IMR-90 (cell line): ENCODE results near the gene CPED1. TPM values are rescaled to one million over a fixed set of nuclear protein-coding genes. Genes with fewer than 3 reads are reported as not detected.

ENCODE experiments used
- ATAC-seq: fragments of 200-7000 bp; cut with Tn5 transposase; 2 replicates; pipeline ENCODE4 v1.9.1; 2020; ENCODE audit warnings: low read depth, mild to moderate bottlenecking, moderate library complexity
- BruUV-seq: library from RNA; stranded (reverse); fragments of 400-500 nt; replicated peaks from 2 replicates; lab custom pipeline; 2021; lab: Mats Ljungman, UMichigan
- CTCF ChIA-PET: fragments of 300-600 bp; formaldehyde crosslinking; extraction: SDS; loops from one replicate; lab custom pipeline; 2021; ENCODE audit warnings: antibody characterized with exemption; lab: Yijun Ruan, JAX
- POLR2A ChIA-PET: fragments of 300-600 bp; sonication (Branson Sonifier 250); formaldehyde crosslinking; loops from one replicate; lab custom pipeline; 2022; ENCODE audit warnings: antibody characterized with exemption; ENCODE audit not compliant: unreplicated experiment; lab: Charles Lee
- DNase-seq: peaks from one replicate; pipeline ENCODE4 v3.0.0; 2013
- H2AFZ ChIP-seq: replicated peaks from 2 replicates; pipeline ENCODE3; 2013; ENCODE audit warnings: low read length, mild to moderate bottlenecking; ENCODE audit not compliant: poor library complexity
- H2AK5ac ChIP-seq: 2 replicates; pipeline ENCODE4 v1.6.1; 2013; ENCODE audit warnings: low read depth, low read length, inconsistent platforms
- H2AK9ac ChIP-seq: replicated peaks from 2 replicates; pipeline ENCODE3; 2013; ENCODE audit warnings: mild to moderate bottlenecking, low read depth, low read length, moderate library complexity; ENCODE audit not compliant: poor library complexity
- H2BK120ac ChIP-seq: 2 replicates; pipeline ENCODE4 v1.6.1; 2013; ENCODE audit warnings: low read depth, low read length, inconsistent platforms
- H2BK15ac ChIP-seq: 3 replicates; pipeline ENCODE4 v1.6.1; 2013; ENCODE audit warnings: low read depth, low read length, inconsistent platforms
- H2BK20ac ChIP-seq: 2 replicates; pipeline ENCODE4 v1.6.1; 2013; ENCODE audit warnings: low read depth, mild to moderate bottlenecking, inconsistent platforms, low read length, moderate library complexity
- H2BK5ac ChIP-seq: 2 replicates; pipeline ENCODE4 v1.6.1; 2013; ENCODE audit warnings: mild to moderate bottlenecking, low read depth, low read length, inconsistent platforms; ENCODE audit not compliant: poor library complexity, severe bottlenecking
- H3K14ac ChIP-seq: replicated peaks from 2 replicates; pipeline ENCODE4 v1.6.1; 2013; ENCODE audit warnings: low read depth, low read length, inconsistent platforms
- H3K18ac ChIP-seq: 2 replicates; pipeline ENCODE4 v1.6.1; 2013; ENCODE audit warnings: low read depth, low read length, control low read depth
- H3K23ac ChIP-seq: 2 replicates; pipeline ENCODE4 v1.6.1; 2013; ENCODE audit warnings: low read depth, low read length, inconsistent platforms
- H3K27ac ChIP-seq: 2 replicates; pipeline ENCODE4 v1.5.1; 2013; ENCODE audit warnings: mild to moderate bottlenecking, control low read depth, low read length; ENCODE audit not compliant: insufficient read depth
- H3K27me3 ChIP-seq: 2 replicates; pipeline ENCODE4 v1.6.1; 2013; ENCODE audit warnings: low read length; ENCODE audit not compliant: control insufficient read depth, insufficient read depth
- H3K36me3 ChIP-seq: 2 replicates; pipeline ENCODE4 v1.6.1; 2013; ENCODE audit warnings: low read length, mixed read lengths; ENCODE audit not compliant: control insufficient read depth, insufficient read depth
- H3K4ac ChIP-seq: 2 replicates; pipeline ENCODE4 v1.6.1; 2013; ENCODE audit warnings: low read depth, low read length, inconsistent platforms
- H3K4me1 ChIP-seq: 2 replicates; pipeline ENCODE4 v1.6.1; 2013; ENCODE audit warnings: low read length, mixed read lengths; ENCODE audit not compliant: control insufficient read depth, insufficient read depth
- H3K4me2 ChIP-seq: 2 replicates; pipeline ENCODE4 v1.6.1; 2013; ENCODE audit warnings: low read depth, mild to moderate bottlenecking, control low read depth, low read length, moderate library complexity
- H3K4me3 ChIP-seq: 2 replicates; pipeline ENCODE4 v1.5.1; 2013; ENCODE audit warnings: low read depth, mild to moderate bottlenecking, control low read depth, low read length, moderate library complexity; ENCODE audit not compliant: insufficient read depth
- H3K56ac ChIP-seq: 2 replicates; pipeline ENCODE4 v1.6.1; 2013; ENCODE audit warnings: low read length, inconsistent platforms; ENCODE audit not compliant: insufficient read depth; ENCODE audit errors: extremely low read depth
- H3K79me1 ChIP-seq, 2 experiments: 2 replicates each; pipeline ENCODE4 v1.6.1; 2013; ENCODE audit warnings: low read length in 2 of 2, inconsistent platforms in 1 of 2, low read depth in 1 of 2
- H3K9ac ChIP-seq: 2 replicates; pipeline ENCODE4 v1.6.1; 2013; ENCODE audit warnings: low read depth, low read length, control low read depth
- H3K9me1 ChIP-seq: 2 replicates; pipeline ENCODE4 v1.6.1; 2013; ENCODE audit warnings: low read length, inconsistent platforms; ENCODE audit not compliant: insufficient read depth
- H3K9me3 ChIP-seq: 2 replicates; pipeline ENCODE4 v1.6.1; 2013; ENCODE audit warnings: low read length; ENCODE audit not compliant: control insufficient read depth, insufficient read depth
- H4K20me1 ChIP-seq: 2 replicates; pipeline ENCODE4 v1.6.1; 2013; ENCODE audit warnings: low read length, inconsistent platforms; ENCODE audit not compliant: insufficient read depth
- H4K5ac ChIP-seq: 2 replicates; pipeline ENCODE4 v1.6.1; 2013; ENCODE audit warnings: mild to moderate bottlenecking, low read depth, low read length, control low read depth
- H4K8ac ChIP-seq, 2 experiments: 2 replicates each; pipeline ENCODE4 v1.6.1; 2013; ENCODE audit warnings: low read depth in 2 of 2, low read length in 2 of 2, control low read depth in 1 of 2, inconsistent platforms in 1 of 2
- H4K91ac ChIP-seq: 2 replicates; pipeline ENCODE4 v1.6.1; 2013; ENCODE audit warnings: low read depth, low read length, inconsistent platforms; ENCODE audit not compliant: insufficient read depth
- NFE2L2 ChIP-seq: fragments of 150-350 bp; IDR thresholded peaks from 2 replicates; pipeline ENCODE4 v1.6.1; 2016; ENCODE audit warnings: low read depth, mild to moderate bottlenecking, low read length
- RFX5 ChIP-seq: IDR thresholded peaks from 2 replicates; pipeline ENCODE4 v1.8.0; 2012; ENCODE audit warnings: low read depth, mild to moderate bottlenecking, low read length, moderate library complexity
- WGBS, 2 experiments: methylation state at CpG; one replicate each; pipeline versions ENCODE4 v1.1.5 to v1.1.7; 2013; ENCODE audit warnings: missing lambda C conversion rate in 2 of 2; ENCODE audit not compliant: insufficient read length in 1 of 2; ENCODE audit errors: extremely low coverage in 2 of 2; 5-methylcytosine and 5-hydroxymethylcytosine counted together
- dilution Hi-C: fragments of 300-500 bp; cut with HindIII; formaldehyde crosslinking; loops from one replicate; pipeline ENCODE4 v1.14.3; 2018; ENCODE audit warnings: low sequenced_read_pairs; ENCODE audit not compliant: unreplicated experiment
- in situ Hi-C: fragments of 300-500 bp; cut with MboI; formaldehyde crosslinking; loops from 3 replicates; pipeline ENCODE4 v1.14.3; 2019; ENCODE audit warnings: low sequenced_read_pairs, inconsistent platforms, mixed read lengths
- intact Hi-C: fragments of 100-400 bp; cut with micrococcal nuclease; formaldehyde crosslinking; loops from 2 replicates; pipeline ENCODE4 v1.10.0; 2022
- polyA plus RNA-seq, 3 experiments: library from polyadenylated mRNA; depleted of rRNA; stranded (reverse); fragments of >200 nt; gene quantifications; 2 replicates each; pipeline ENCODE4 v1.2.3, GENCODE V29; 2012; ENCODE audit warnings: low replicate concordance in 1 of 3
- total RNA-seq: library from RNA; depleted of rRNA; stranded (reverse); fragments of >200 nt; gene quantifications from 2 replicates; pipeline ENCODE4 v1.2.3, GENCODE V29; 2012
- TF ChIP-seq, protein P1 (sequence below): fragments of 150-350 bp; IDR thresholded peaks from 2 replicates; pipeline ENCODE4 v1.6.1; 2016; ENCODE audit warnings: low read depth, mild to moderate bottlenecking, low read length, moderate library complexity, borderline replicate concordance
- TF ChIP-seq, protein P2 (sequence below): conservative IDR thresholded peaks from 2 replicates; pipeline ENCODE4 v1.5.1; 2012; ENCODE audit warnings: mild to moderate bottlenecking, low read depth, low read length, improper control_type of control experiment

Gene CPED1
- total and polyA plus RNA-seq, 2 of the 4 experiments (the other 2 are of a cell fraction), result 31.2 to 96.8 TPM

DNA sequence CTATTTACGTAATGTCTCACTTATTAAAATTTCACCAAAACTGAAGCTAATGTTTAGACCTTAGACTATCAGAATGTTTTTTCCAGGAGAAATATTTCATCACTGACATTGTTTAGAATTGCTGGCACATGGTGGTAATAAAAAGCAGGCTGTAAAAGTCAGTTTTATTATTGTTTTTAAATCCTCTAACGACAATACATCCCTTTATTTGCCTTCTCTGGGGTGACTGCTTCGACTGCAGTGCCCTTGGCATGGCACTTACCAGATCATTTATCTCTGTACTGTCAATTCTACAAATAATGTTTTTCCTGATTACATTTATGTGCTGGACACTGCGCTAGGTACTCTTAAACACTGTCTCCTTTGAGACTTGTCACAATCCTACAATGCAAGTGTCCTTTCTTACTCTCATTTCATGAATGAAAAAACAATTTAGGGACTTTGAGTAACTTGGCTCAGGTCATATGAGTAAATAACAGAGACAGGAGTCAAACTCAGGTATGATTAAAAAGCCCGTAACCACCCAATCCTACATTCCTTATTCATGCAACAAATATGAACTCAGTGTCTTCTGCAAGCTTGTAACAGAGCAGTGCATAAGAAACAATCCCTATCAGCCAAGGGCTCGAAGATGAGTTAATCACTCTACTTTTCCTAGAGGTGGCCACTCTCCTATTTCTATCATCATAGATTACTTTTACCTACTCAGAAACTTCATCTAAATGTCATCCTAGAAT lies 43.5 kb upstream of the CPED1 start:
- ATAC-seq (no peak), DNase-seq (no peak)
- Histone ChIP-seq H3K23ac (no peak overlapping the region), H3K14ac (no peak overlapping the region), H3K4me1 (no peaks in the 10 kb centered on the region), H3K9me3 (no peaks in the 10 kb centered on the region), H2BK5ac (no peak overlapping the region), H3K4me2 (no peak overlapping the region), H3K4me3 (no peak overlapping the region), H2BK20ac (no peak overlapping the region), H3K18ac (no peak overlapping the region), H2AK5ac (no peak overlapping the region), H3K27me3 (0 out of 2 replicates have a peak, but pooled peaks cover 2% of the 10 kb centered on the region), H2AFZ (no peak overlapping the region), H3K9ac (no peak overlapping the region), H4K5ac (no peak overlapping the region), H3K79me1 (no peaks in the 10 kb centered on the region), H4K91ac (no peak overlapping the region), H2BK120ac (no peak overlapping the region), H3K36me3 (no peaks in the 10 kb centered on the region), H3K4ac (no peak overlapping the region), H4K8ac (no peak overlapping the region), H2BK15ac (no peak overlapping the region), H3K56ac (no peak overlapping the region), H3K9me1 (no peaks in the 10 kb centered on the region), H4K20me1 (no peaks in the 10 kb centered on the region), H3K27ac (no peak overlapping the region), H2AK9ac (no peak overlapping the region)
- TF ChIP-seq RFX5 (no peak), NFE2L2 (no peak)
- TF ChIP-seq, protein P1, sequence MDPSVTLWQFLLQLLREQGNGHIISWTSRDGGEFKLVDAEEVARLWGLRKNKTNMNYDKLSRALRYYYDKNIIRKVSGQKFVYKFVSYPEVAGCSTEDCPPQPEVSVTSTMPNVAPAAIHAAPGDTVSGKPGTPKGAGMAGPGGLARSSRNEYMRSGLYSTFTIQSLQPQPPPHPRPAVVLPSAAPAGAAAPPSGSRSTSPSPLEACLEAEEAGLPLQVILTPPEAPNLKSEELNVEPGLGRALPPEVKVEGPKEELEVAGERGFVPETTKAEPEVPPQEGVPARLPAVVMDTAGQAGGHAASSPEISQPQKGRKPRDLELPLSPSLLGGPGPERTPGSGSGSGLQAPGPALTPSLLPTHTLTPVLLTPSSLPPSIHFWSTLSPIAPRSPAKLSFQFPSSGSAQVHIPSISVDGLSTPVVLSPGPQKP, result no peak
- TF ChIP-seq, protein P2, sequence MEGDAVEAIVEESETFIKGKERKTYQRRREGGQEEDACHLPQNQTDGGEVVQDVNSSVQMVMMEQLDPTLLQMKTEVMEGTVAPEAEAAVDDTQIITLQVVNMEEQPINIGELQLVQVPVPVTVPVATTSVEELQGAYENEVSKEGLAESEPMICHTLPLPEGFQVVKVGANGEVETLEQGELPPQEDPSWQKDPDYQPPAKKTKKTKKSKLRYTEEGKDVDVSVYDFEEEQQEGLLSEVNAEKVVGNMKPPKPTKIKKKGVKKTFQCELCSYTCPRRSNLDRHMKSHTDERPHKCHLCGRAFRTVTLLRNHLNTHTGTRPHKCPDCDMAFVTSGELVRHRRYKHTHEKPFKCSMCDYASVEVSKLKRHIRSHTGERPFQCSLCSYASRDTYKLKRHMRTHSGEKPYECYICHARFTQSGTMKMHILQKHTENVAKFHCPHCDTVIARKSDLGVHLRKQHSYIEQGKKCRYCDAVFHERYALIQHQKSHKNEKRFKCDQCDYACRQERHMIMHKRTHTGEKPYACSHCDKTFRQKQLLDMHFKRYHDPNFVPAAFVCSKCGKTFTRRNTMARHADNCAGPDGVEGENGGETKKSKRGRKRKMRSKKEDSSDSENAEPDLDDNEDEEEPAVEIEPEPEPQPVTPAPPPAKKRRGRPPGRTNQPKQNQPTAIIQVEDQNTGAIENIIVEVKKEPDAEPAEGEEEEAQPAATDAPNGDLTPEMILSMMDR, result no peak
- ChIA-PET CTCF (no interaction called here), POLR2A (no interaction called here)
- intact Hi-C loops, result loop anchor here (5.0 kb wide), 1 partner anchor 88 kb away; the partner anchor contains the start of gene TSPAN12
- 40% methylated on average over 2 of the region's 6 CpGs; no CpG with 5 or more reads in 1 of the 2 experiments for WGBS, 2 experiments
- BruUV-seq, result no TSS peak
- in situ Hi-C loops, result no loop called here
- dilution Hi-C loops, result no loop called here
